SU-DHL-6 (cell line): ENCODE data around the gene DMRT1.

Source experiments
- H2AFZ ChIP-seq: fragments of 200-600 bp; sonication (generic); 2 replicates; pipeline ENCODE4 v1.6.1; 2014; ENCODE audit warnings: low read depth, mild to moderate bottlenecking, moderate library complexity, mixed read lengths, antibody characterized with exemption, low read length; ENCODE audit not compliant: severe bottlenecking
- H3F3A ChIP-seq: fragments of 200-600 bp; shearing (Covaris generic); 2 replicates; pipeline ENCODE4 v1.6.0; 2016; ENCODE audit warnings: antibody characterized with exemption, mild to moderate bottlenecking; ENCODE audit not compliant: insufficient read depth
- H3K27ac ChIP-seq: fragments of 200-600 bp; sonication (generic); 2 replicates; pipeline ENCODE4 v1.5.1; 2016; ENCODE audit warnings: low read depth, mild to moderate bottlenecking, low read length, moderate library complexity, mixed read lengths
- H3K27me3 ChIP-seq: fragments of 200-600 bp; sonication (generic), shearing (Covaris generic); 2 replicates; pipeline ENCODE4 v1.6.0; 2014; ENCODE audit warnings: mild to moderate bottlenecking, low read length
- H3K36me3 ChIP-seq: fragments of 200-600 bp; sonication (generic); 2 replicates; pipeline ENCODE4 v1.6.1; 2014; ENCODE audit warnings: mild to moderate bottlenecking, low read length, mixed read lengths
- H3K4me2 ChIP-seq: fragments of 300-600, 200-600 bp; shearing (Covaris generic), sonication (generic); 2 replicates; pipeline ENCODE4 v1.6.0; 2014; ENCODE audit warnings: low read length, low read depth, mild to moderate bottlenecking; ENCODE audit not compliant: poor library complexity, severe bottlenecking
- H3K4me3 ChIP-seq: fragments of 200-600 bp; sonication (generic); 2 replicates; pipeline ENCODE4 v1.5.1; 2014; ENCODE audit warnings: antibody characterized with exemption, low read length, mild to moderate bottlenecking, mixed read lengths; ENCODE audit not compliant: insufficient read depth, poor library complexity, severe bottlenecking
- H3K79me2 ChIP-seq: fragments of 200-600 bp; sonication (generic); 2 replicates; pipeline ENCODE4 v1.6.1; 2014; ENCODE audit warnings: mild to moderate bottlenecking, low read length, moderate library complexity; ENCODE audit not compliant: insufficient read depth
- H3K9ac ChIP-seq: fragments of 200-600 bp; sonication (generic); 2 replicates; pipeline ENCODE4 v1.7.0; 2014; ENCODE audit warnings: mild to moderate bottlenecking, low read length
- H3K9me2 ChIP-seq: fragments of 200-600 bp; sonication (generic); replicated peaks from 2 replicates; pipeline ENCODE4 v1.6.1; 2014; ENCODE audit warnings: low read length; ENCODE audit not compliant: insufficient read depth
- H3K9me3 ChIP-seq: fragments of 200-600 bp; sonication (generic); 2 replicates; pipeline ENCODE4 v1.6.1; 2014; ENCODE audit warnings: low read length, mixed read lengths; ENCODE audit not compliant: insufficient read depth
- H4K20me1 ChIP-seq: fragments of 200-600 bp; sonication (generic); 2 replicates; pipeline ENCODE4 v1.6.1; 2014; ENCODE audit warnings: low read depth, mild to moderate bottlenecking, antibody characterized with exemption, low read length, moderate library complexity, mixed read lengths
- CTCF ChIP-seq: fragments of 200-600 bp; sonication (generic); IDR thresholded peaks from one replicate; pipeline ENCODE4 v1.5.1; 2017; ENCODE audit warnings: antibody characterized with exemption, mild to moderate bottlenecking, low read length, moderate library complexity; ENCODE audit not compliant: insufficient read depth, poor library complexity, severe bottlenecking
- EZH2phosphoT487 ChIP-seq: fragments of 200-600 bp; sonication (generic), shearing (Covaris generic); conservative IDR thresholded peaks from 2 replicates; pipeline ENCODE4 v1.6.1; 2018; ENCODE audit warnings: mild to moderate bottlenecking, antibody characterized with exemption, low read length, moderate library complexity, mixed read lengths

The DMRT1 gene

GRCh38 chr9:973295-973834 is 131.9 kb downstream of the DMRT1 start:
- H3K9me3 ChIP-seq: no peaks in the 10 kb centered on the region
- H3K9me2 ChIP-seq: no peaks in the 10 kb centered on the region
- no peaks in the 10 kb centered on the region for H3K36me3 ChIP-seq
- H3K27ac ChIP-seq: no peak overlapping the region
- H4K20me1 ChIP-seq: no peaks in the 10 kb centered on the region
- no peak overlapping the region for H2AFZ ChIP-seq
- H3K27me3 ChIP-seq: no peaks in the 10 kb centered on the region
- H3F3A ChIP-seq: no peaks in the 10 kb centered on the region
- H3K4me3 ChIP-seq: no peak overlapping the region
- TF ChIP-seq EZH2phosphoT487 (no peak), CTCF (no peak)
- H3K4me2 ChIP-seq: no peak overlapping the region
- no peaks in the 10 kb centered on the region for H3K79me2 ChIP-seq
- no peak overlapping the region for H3K9ac ChIP-seq

GRCh38 chr9:974031-974995 is 132.8 kb downstream of the DMRT1 start:
- Histone ChIP-seq H3K36me3 (no peaks in the 10 kb centered on the region), H4K20me1 (no peaks in the 10 kb centered on the region), H3K27me3 (no peaks in the 10 kb centered on the region), H3K27ac (no peak overlapping the region), H3K9me3 (no peaks in the 10 kb centered on the region), H2AFZ (no peak overlapping the region), H3K4me2 (no peak overlapping the region), H3K4me3 (no peak overlapping the region), H3K9ac (no peak overlapping the region), H3K79me2 (no peaks in the 10 kb centered on the region), H3F3A (no peaks in the 10 kb centered on the region), H3K9me2 (no peaks in the 10 kb centered on the region)
- no peak for TF ChIP-seq CTCF
- no peak for TF ChIP-seq EZH2phosphoT487

- no peaks in the 10 kb centered on the region for H3F3A ChIP-seq
- H3K9me3 ChIP-seq: no peaks in the 10 kb centered on the region
- H3K27ac ChIP-seq: no peak overlapping the region
- H2AFZ ChIP-seq: no peak overlapping the region
- H3K4me2 ChIP-seq: no peak overlapping the region
- H3K4me3 ChIP-seq: no peak overlapping the region
- H3K9ac ChIP-seq: no peak overlapping the region
- TF ChIP-seq EZH2phosphoT487 (no peak), CTCF (no peak)
- no peaks in the 10 kb centered on the region for H3K27me3 ChIP-seq
- H4K20me1 ChIP-seq: no peaks in the 10 kb centered on the region
- H3K9me2 ChIP-seq: no peaks in the 10 kb centered on the region
- no peaks in the 10 kb centered on the region for H3K36me3 ChIP-seq
- no peaks in the 10 kb centered on the region for H3K79me2 ChIP-seq
Measured at GRCh38 chr9:974996-975739, 133.7 kb downstream of the DMRT1 start.
